Mesothelial cell of epicardium (in vitro differentiated cells): ENCODE results near the gene TSNAX. TPM values are rescaled to one million over a fixed set of nuclear protein-coding genes. Genes with fewer than 3 reads are reported as not detected.

Experiments used
- DNase-seq, 2 experiments: peaks; one replicate each; pipeline ENCODE4 v3.0.0; 2021; ENCODE audit warnings: low spot score in 2 of 2; ENCODE audit not compliant: unreplicated experiment in 2 of 2
- H3K27ac Mint-ChIP-seq: 2 replicates; pipeline ENCODE4 v1.8.0; 2021; ENCODE audit warnings: mixed read lengths
- H3K27me3 Mint-ChIP-seq: 2 replicates; pipeline ENCODE4 v1.8.0; 2021; ENCODE audit warnings: low read depth, mixed read lengths
- H3K36me3 Mint-ChIP-seq: 2 replicates; pipeline ENCODE4 v1.8.0; 2021; ENCODE audit warnings: mixed read lengths
- H3K4me1 Mint-ChIP-seq: 2 replicates; pipeline ENCODE4 v1.8.0; 2021; ENCODE audit warnings: mixed read lengths
- H3K4me3 Mint-ChIP-seq: 2 replicates; pipeline ENCODE4 v1.8.0; 2021; ENCODE audit warnings: mild to moderate bottlenecking, moderate library complexity, mixed read lengths
- H3K9me3 Mint-ChIP-seq: 2 replicates; pipeline ENCODE4 v1.8.0; 2021; ENCODE audit warnings: mixed read lengths
- total RNA-seq: library from RNA; stranded (reverse); gene quantifications from 3 replicates; pipeline ENCODE4 v1.2.1, GENCODE V29; 2021
- TF ChIP-seq, protein P1 (sequence below): fragments of 200-600 bp; sonication (generic); IDR thresholded peaks from one replicate; pipeline ENCODE4 v1.5.0; 2021; ENCODE audit warnings: antibody characterized with exemption; ENCODE audit not compliant: unreplicated experiment

The TSNAX gene
- total RNA-seq, 1 donor from 2014 or later, result 31.2 TPM

DNA sequence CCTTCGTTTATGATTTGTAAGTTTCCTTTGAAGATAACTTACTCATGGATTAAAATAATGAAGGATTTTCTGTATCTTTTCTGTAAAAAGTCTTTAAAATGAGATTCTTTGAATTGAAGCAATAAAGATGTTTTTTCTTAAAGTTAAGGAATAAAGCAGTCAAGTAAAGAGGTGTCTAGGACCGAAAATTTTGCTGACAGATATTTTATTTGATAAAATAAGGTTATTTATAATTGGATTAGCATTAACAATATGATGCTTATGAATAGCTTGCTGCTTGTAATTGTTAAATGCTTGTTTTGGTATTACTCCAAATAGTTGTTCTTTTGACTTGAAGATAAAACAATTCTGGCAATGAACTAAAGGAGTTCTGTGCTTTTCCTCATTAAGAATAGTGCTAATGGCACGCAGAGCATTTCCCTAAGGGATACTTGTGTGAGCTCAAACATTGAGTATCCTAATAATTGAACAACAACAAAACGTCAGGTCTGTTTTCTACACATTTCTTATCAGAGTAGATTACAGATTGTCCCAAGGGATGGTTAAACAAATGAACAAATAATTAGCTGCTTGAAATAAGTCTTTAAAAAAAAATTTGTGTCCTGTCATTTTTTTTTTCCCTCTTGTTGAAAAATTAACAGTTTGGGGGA, 16.6 kb downstream of the TSNAX start:
- Mint-ChIP-seq H3K36me3 (peaks cover 31% of the 10 kb centered on the region), H3K27ac (no peak overlapping the region), H3K4me1 (peaks cover 3% of the 10 kb centered on the region), H3K9me3 (peaks cover 13% of the 10 kb centered on the region), H3K27me3 (no peaks in the 10 kb centered on the region), H3K4me3 (no peak overlapping the region)
- DNase-seq, result no peak
- TF ChIP-seq, protein P1, sequence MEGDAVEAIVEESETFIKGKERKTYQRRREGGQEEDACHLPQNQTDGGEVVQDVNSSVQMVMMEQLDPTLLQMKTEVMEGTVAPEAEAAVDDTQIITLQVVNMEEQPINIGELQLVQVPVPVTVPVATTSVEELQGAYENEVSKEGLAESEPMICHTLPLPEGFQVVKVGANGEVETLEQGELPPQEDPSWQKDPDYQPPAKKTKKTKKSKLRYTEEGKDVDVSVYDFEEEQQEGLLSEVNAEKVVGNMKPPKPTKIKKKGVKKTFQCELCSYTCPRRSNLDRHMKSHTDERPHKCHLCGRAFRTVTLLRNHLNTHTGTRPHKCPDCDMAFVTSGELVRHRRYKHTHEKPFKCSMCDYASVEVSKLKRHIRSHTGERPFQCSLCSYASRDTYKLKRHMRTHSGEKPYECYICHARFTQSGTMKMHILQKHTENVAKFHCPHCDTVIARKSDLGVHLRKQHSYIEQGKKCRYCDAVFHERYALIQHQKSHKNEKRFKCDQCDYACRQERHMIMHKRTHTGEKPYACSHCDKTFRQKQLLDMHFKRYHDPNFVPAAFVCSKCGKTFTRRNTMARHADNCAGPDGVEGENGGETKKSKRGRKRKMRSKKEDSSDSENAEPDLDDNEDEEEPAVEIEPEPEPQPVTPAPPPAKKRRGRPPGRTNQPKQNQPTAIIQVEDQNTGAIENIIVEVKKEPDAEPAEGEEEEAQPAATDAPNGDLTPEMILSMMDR, result no peak

DNA sequence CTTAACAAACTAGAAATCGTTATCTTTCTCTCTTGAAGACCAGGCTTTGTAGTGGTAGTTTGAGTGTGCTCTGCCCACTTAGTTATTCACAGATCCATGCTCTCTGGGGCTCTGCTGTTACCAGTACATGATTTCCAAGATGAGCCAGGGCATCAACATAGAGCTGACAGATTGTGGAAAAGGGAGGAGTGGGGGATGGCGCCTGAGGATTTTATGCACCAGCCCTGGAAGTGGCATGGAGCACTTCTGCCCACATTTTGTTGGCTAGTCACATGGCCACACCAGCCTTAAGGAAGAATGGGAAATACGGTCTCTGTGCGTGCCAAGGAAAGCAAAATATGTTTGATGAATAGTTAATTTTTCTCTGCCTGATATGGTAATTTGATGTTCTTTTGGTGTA, 18.2 kb downstream of the TSNAX start:
- H3K27ac Mint-ChIP-seq, result no peak overlapping the region
- H3K36me3 Mint-ChIP-seq, result peaks cover 16% of the 10 kb centered on the region
- peaks cover 3% of the 10 kb centered on the region for H3K4me1 Mint-ChIP-seq
- TF ChIP-seq, protein P1, result no peak
- DNase-seq, result no peak
- H3K27me3 Mint-ChIP-seq, result no peaks in the 10 kb centered on the region
- H3K9me3 Mint-ChIP-seq, result no peaks in the 10 kb centered on the region
- no peak overlapping the region for H3K4me3 Mint-ChIP-seq

DNA sequence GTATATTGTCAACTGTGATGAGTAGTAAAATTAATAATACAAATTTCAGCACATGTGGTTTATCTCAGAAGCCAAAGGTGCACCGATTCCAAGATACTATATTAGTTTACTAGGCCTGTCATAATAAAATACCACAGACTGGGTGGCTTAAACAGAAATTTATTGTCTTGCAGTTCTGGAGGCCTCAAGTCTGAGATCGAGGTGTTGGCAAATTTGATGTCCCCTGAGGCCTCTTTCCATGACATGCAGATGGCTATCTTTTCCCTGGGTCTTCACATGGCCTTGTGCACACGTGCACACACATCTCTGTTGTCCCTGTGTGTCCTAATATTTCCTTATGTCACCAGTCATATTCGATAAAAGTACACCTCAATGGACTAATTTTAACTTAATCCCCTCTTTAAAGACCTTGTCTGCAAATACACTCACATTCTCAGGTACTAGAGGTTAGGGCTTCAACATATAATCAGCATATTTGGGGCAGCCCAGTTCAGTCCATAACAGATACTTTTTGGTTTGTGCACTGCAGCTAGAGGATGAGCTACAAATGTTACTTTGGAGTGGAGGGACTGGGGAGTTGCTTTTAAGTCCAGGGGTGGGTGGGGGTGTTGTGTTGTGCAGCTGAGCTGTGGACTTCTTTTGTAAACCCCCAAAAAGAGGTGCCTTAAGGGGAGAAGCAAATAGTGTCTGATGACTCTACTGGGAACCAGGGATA, 21.4 kb downstream of the TSNAX start:
- DNase-seq, result no peak
- TF ChIP-seq, protein P1, result no peak
- Mint-ChIP-seq H3K27me3 (no peaks in the 10 kb centered on the region), H3K9me3 (no peaks in the 10 kb centered on the region), H3K27ac (no peak overlapping the region), H3K4me1 (no peaks in the 10 kb centered on the region), H3K4me3 (no peak overlapping the region), H3K36me3 (peaks cover 16% of the 10 kb centered on the region)

DNA sequence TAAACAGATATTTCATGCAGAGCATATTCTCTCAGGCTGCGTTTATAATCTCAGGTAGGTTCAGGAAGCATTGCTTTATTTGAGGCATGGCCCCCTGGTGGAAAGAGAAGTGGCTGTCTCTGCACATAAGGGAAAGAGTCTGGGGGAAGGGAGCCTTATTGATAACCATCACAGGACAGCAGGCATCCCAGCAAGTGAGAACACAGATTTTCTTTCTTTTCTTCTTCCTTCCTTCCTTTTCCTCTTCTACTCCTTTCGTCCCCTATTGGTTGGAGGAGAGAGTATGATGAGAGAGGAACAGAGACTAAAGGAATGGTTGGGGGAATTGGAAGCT, 21.9 kb downstream of the TSNAX start:
- Mint-ChIP-seq H3K4me3 (no peak overlapping the region), H3K36me3 (peaks cover 16% of the 10 kb centered on the region), H3K27me3 (no peaks in the 10 kb centered on the region), H3K27ac (no peak overlapping the region), H3K9me3 (no peaks in the 10 kb centered on the region), H3K4me1 (no peaks in the 10 kb centered on the region)
- TF ChIP-seq, protein P1, result peak; percentile 31
- no peak for DNase-seq

DNA sequence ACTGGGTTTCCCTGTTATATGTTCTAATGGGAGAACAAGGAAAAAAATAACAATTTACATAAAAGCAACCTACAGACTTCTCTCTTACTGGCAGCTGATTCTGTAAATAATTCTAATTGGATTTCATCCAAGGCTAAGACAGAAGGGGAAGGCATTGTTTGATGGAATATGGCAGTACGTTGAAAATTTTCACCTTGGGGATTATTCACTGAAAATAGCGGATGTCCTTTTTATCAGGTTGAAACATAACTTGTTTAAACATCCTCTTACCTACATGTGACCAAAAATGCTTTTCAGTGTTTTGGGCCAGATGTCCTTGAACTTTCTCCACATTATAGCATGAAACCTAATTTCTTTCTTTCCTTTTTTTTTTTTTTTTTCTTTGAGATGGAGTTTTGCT, 24.9 kb downstream of the TSNAX start:
- no peaks in the 10 kb centered on the region for H3K27me3 Mint-ChIP-seq
- TF ChIP-seq, protein P1, result no peak
- no peak overlapping the region for H3K27ac Mint-ChIP-seq
- H3K36me3 Mint-ChIP-seq, result peaks cover 15% of the 10 kb centered on the region
- no peak overlapping the region for H3K4me3 Mint-ChIP-seq
- H3K9me3 Mint-ChIP-seq, result no peaks in the 10 kb centered on the region
- DNase-seq, result no peak
- H3K4me1 Mint-ChIP-seq, result no peaks in the 10 kb centered on the region
